Suprapubic skin (tissue), 4 donors: Measurements from ENCODE around the gene SIRPD. TPM values are rescaled to one million over a fixed set of nuclear protein-coding genes. Genes with fewer than 3 reads are reported as not detected.

ENCODE experiments used
- DNase-seq, 2 donors: peaks; one replicate each; pipeline ENCODE4 v3.0.0-alpha.2; 2019; ENCODE audit warnings: low spot score in 2 of 2
- H3K27ac ChIP-seq: fragments of 200-600 bp; sonication (generic); one replicate; pipeline ENCODE4 v1.5.1; 2019
- H3K27me3 ChIP-seq: fragments of 200-600 bp; sonication (generic); one replicate; pipeline ENCODE4 v1.5.1; 2019
- H3K36me3 ChIP-seq: fragments of 200-600 bp; sonication (generic); one replicate; pipeline ENCODE4 v1.5.1; 2019
- H3K4me1 ChIP-seq: fragments of 200-600 bp; sonication (generic); one replicate; pipeline ENCODE4 v1.5.1; 2019
- H3K4me3 ChIP-seq: fragments of 200-600 bp; sonication (generic); one replicate; pipeline ENCODE4 v1.5.1; 2019; ENCODE audit warnings: mild to moderate bottlenecking
- H3K9me3 ChIP-seq: fragments of 200-600 bp; sonication (generic); one replicate; pipeline ENCODE4 v1.5.1; 2019
- CTCF ChIP-seq, 2 donors: fragments of 200-600 bp in 1 of 2; fragments of 450-650 bp in 1 of 2; sonication (generic) in 1 of 2; IDR thresholded peaks; one replicate each; pipeline ENCODE4 v1.5.1; 2016 to 2019; ENCODE audit warnings: antibody characterized with exemption in 2 of 2, mild to moderate bottlenecking in 1 of 2, moderate library complexity in 1 of 2
- EP300 ChIP-seq: sonication (generic); formaldehyde crosslinking; IDR thresholded peaks from one replicate; pipeline ENCODE4 v1.6.1; 2017; ENCODE audit warnings: antibody characterized with exemption
- POLR2A ChIP-seq, 2 donors: fragments of 450-650 bp; IDR thresholded peaks; one replicate each; pipeline ENCODE4 v1.6.1; 2017; ENCODE audit warnings: antibody characterized with exemption in 2 of 2, mild to moderate bottlenecking in 2 of 2, moderate library complexity in 2 of 2
- POLR2AphosphoS5 ChIP-seq, 3 donors: sonication (generic); formaldehyde crosslinking; IDR thresholded peaks; one replicate each; pipeline ENCODE4 v1.6.1; 2017; ENCODE audit warnings: antibody characterized with exemption in 3 of 3
- WGBS: methylation state at CpG from one replicate; pipeline ENCODE4 v1.1.5; 2018; 5-methylcytosine and 5-hydroxymethylcytosine counted together
- total RNA-seq, 4 donors: library from RNA; depleted of rRNA; stranded (reverse); fragments of >200 nt; gene quantifications; one replicate each; pipeline ENCODE4 v1.1.0, GENCODE V29; 2016

SIRPD gene
- total RNA-seq, 4 donors from 2014 or later: not detected

- no peak overlapping the region for H3K27ac ChIP-seq
Measured at GRCh38 chr20:1517010-1517409, 40.5 kb downstream of the SIRPD start.

GRCh38 chr20:1513801-1514200 is 43.7 kb downstream of the SIRPD start:
- no peaks in the 10 kb centered on the region for H3K36me3 ChIP-seq
- H3K4me1 ChIP-seq: no peaks in the 10 kb centered on the region
- no peaks in the 10 kb centered on the region for H3K9me3 ChIP-seq

More at GRCh38 chr20:1517010-1517409, 40.5 kb downstream of the SIRPD start:
- 88% methylated on average over 5 of the region's 5 CpGs for WGBS
- H3K4me3 ChIP-seq: no peak overlapping the region
- H3K36me3 ChIP-seq: no peaks in the 10 kb centered on the region
- no peaks in the 10 kb centered on the region for H3K4me1 ChIP-seq
- H3K27me3 ChIP-seq: peaks cover 11% of the 10 kb centered on the region
- no peak for DNase-seq
- H3K9me3 ChIP-seq: no peaks in the 10 kb centered on the region
- TF ChIP-seq CTCF (IDR thresholded peaks at IDR 0.05) (no peak), EP300 (no peak), POLR2AphosphoS5 (IDR thresholded peaks at IDR 0.05) (no peak), POLR2A (IDR thresholded peaks at IDR 0.05) (no peak)

GRCh38 chr20:1509237-1509636 is 48.3 kb downstream of the SIRPD start:
- no peaks in the 10 kb centered on the region for H3K9me3 ChIP-seq
- peaks cover 9% of the 10 kb centered on the region for H3K27me3 ChIP-seq
- no peaks in the 10 kb centered on the region for H3K36me3 ChIP-seq
- DNase-seq: no peak
- H3K4me1 ChIP-seq: no peaks in the 10 kb centered on the region
- H3K4me3 ChIP-seq: no peak overlapping the region
- no peak for TF ChIP-seq EP300
- TF ChIP-seq CTCF (IDR thresholded peaks at IDR 0.05): peak in 1 of 2 donors; percentile 10
- 29% methylated on average over 9 of the region's 9 CpGs for whole genome bisulfite sequencing
- H3K27ac ChIP-seq: no peak overlapping the region

More at GRCh38 chr20:1513801-1514200, 43.7 kb downstream of the SIRPD start:
- Histone ChIP-seq H3K27me3 (peaks cover 15% of the 10 kb centered on the region), H3K27ac (no peak overlapping the region), H3K4me3 (no peak overlapping the region)
- DNase-seq: no peak
- TF ChIP-seq CTCF (IDR thresholded peaks at IDR 0.05) (no peak), POLR2A (IDR thresholded peaks at IDR 0.05) (no peak), POLR2AphosphoS5 (IDR thresholded peaks at IDR 0.05) (no peak), EP300 (no peak)
- WGBS: 88% methylated on average over 1 of the region's 1 CpG

GRCh38 chr20:1508574-1508973 is 48.9 kb downstream of the SIRPD start:
- Histone ChIP-seq H3K9me3 (no peaks in the 10 kb centered on the region), H3K27me3 (peaks cover 9% of the 10 kb centered on the region), H3K27ac (no peak overlapping the region), H3K36me3 (no peaks in the 10 kb centered on the region), H3K4me3 (no peak overlapping the region), H3K4me1 (no peaks in the 10 kb centered on the region)
- TF ChIP-seq POLR2AphosphoS5 (IDR thresholded peaks at IDR 0.05) (no peak), POLR2A (IDR thresholded peaks at IDR 0.05) (no peak), CTCF (IDR thresholded peaks at IDR 0.05) (no peak), EP300 (no peak)
- DNase-seq: no peak

GRCh38 chr20:1507276-1507675 is 50.2 kb downstream of the SIRPD start:
- Histone ChIP-seq H3K4me1 (peaks cover 4% of the 10 kb centered on the region), H3K27ac (no peak overlapping the region), H3K4me3 (no peak overlapping the region), H3K9me3 (no peaks in the 10 kb centered on the region), H3K27me3 (peaks cover 9% of the 10 kb centered on the region), H3K36me3 (no peaks in the 10 kb centered on the region)
- 86% methylated on average over 3 of the region's 3 CpGs for WGBS
- DNase-seq: no peak
- TF ChIP-seq CTCF (IDR thresholded peaks at IDR 0.05): no peak
- TF ChIP-seq POLR2AphosphoS5 (IDR thresholded peaks at IDR 0.05): no peak
- no peak for TF ChIP-seq EP300
- no peak for TF ChIP-seq POLR2A (IDR thresholded peaks at IDR 0.05)
